Camera-type eye (tissue), 1 donor: ENCODE data around the gene SH3PXD2B. TPM values are rescaled to one million over a fixed set of nuclear protein-coding genes. Genes with fewer than 3 reads are reported as not detected.

Experiments
- total RNA-seq: library from RNA; depleted of rRNA; stranded (reverse); fragments of >200 nt; gene quantifications from one replicate; pipeline ENCODE4 v1.2.3, GENCODE V29; 2014

Gene SH3PXD2B
- total RNA-seq = 22.8 TPM

GRCh38 chr5:172454358-172455086, at the start of gene SH3PXD2B:
Gene SH3PXD2B, minus strand, starts transcription at chr5:172454525. Its CDS starts 173 bp downstream, at chr5:172454352.

GRCh38 chr5:172283020-172283861, 171.1 kb downstream of the SH3PXD2B start, which contains the start of gene UBTD2:
Gene UBTD2, minus strand, starts transcription at chr5:172283764. Its CDS starts 99 bp downstream, at chr5:172283665.

Other genes starting within 250 kb of the SH3PXD2B start
- gene UBTD2, start 170.8 kb downstream of the SH3PXD2B start, total RNA-seq = 64.2 TPM
- gene NEURL1B, start 186.7 kb upstream of the SH3PXD2B start, total RNA-seq = 21.6 TPM